Neuronal stem cell (in vitro differentiated cells): Measurements from ENCODE around the gene KCNJ12.
"Not testable (repeated sequence)": the region's sequence is repeated elsewhere in the genome, so short reads cannot be mapped to it uniquely, and the experiment has no call there.

ENCODE experiments used
- DNase-seq: peaks from one replicate; pipeline ENCODE4 v3.0.0-alpha.2; 2013; ENCODE audit warnings: low spot score
- H2AFZ ChIP-seq: one replicate; pipeline ENCODE4 v1.6.1; 2013; ENCODE audit warnings: mild to moderate bottlenecking, low read length, inconsistent platforms
- H2AK5ac ChIP-seq: 2 replicates; pipeline ENCODE4 v1.6.1; 2013; ENCODE audit warnings: low read depth, mild to moderate bottlenecking, inconsistent platforms, low read length, moderate library complexity, mixed read lengths
- H2BK120ac ChIP-seq: 2 replicates; pipeline ENCODE4 v1.6.1; 2013; ENCODE audit warnings: low read depth, mild to moderate bottlenecking, inconsistent platforms, low read length, moderate library complexity, mixed read lengths
- H2BK12ac ChIP-seq: one replicate; pipeline ENCODE4 v1.6.1; 2013; ENCODE audit warnings: low read length, inconsistent platforms
- H2BK15ac ChIP-seq: 2 replicates; pipeline ENCODE4 v1.6.1; 2013; ENCODE audit warnings: mild to moderate bottlenecking, low read length, inconsistent platforms, mixed read lengths
- H2BK5ac ChIP-seq: one replicate; pipeline ENCODE4 v1.6.1; 2013; ENCODE audit warnings: inconsistent platforms, mild to moderate bottlenecking, low read length, moderate library complexity
- H3K14ac ChIP-seq: one replicate; pipeline ENCODE4 v1.6.1; 2013; ENCODE audit warnings: low read length, inconsistent platforms
- H3K18ac ChIP-seq: 2 replicates; pipeline ENCODE4 v1.6.1; 2013; ENCODE audit warnings: low read length, inconsistent platforms
- H3K23ac ChIP-seq: 2 replicates; pipeline ENCODE4 v1.6.1; 2013; ENCODE audit warnings: low read depth, mild to moderate bottlenecking, mixed read lengths, low read length, inconsistent platforms; ENCODE audit not compliant: poor library complexity
- H3K27ac ChIP-seq: replicated peaks from 3 replicates; pipeline ENCODE4 v1.5.1; 2013; ENCODE audit warnings: low read length, inconsistent platforms
- H3K27me3 ChIP-seq, 3 experiments: 2 replicates each; pipeline ENCODE4 v1.6.1; 2013; ENCODE audit warnings: low read length in 3 of 3, mild to moderate bottlenecking in 2 of 3, inconsistent platforms in 1 of 3, low read depth in 1 of 3, mixed read lengths in 1 of 3, moderate library complexity in 1 of 3; ENCODE audit not compliant: control insufficient read depth in 3 of 3, insufficient read depth in 3 of 3
- H3K36me3 ChIP-seq, 2 donors: replicated peaks in 1 of 2; 2 replicates each; pipeline ENCODE4 v1.6.1; 2013; ENCODE audit warnings: low read length in 2 of 2; ENCODE audit not compliant: control insufficient read depth in 2 of 2, insufficient read depth in 2 of 2
- H3K4ac ChIP-seq: 2 replicates; pipeline ENCODE4 v1.6.1; 2013; ENCODE audit warnings: inconsistent platforms, mild to moderate bottlenecking, low read length, moderate library complexity
- H3K4me1 ChIP-seq, 2 donors: 1 replicate in 1 of 2; 2 replicates in 1 of 2; pipeline ENCODE4 v1.6.1; 2013; ENCODE audit warnings: low read length in 2 of 2, low read depth in 1 of 2; ENCODE audit not compliant: control insufficient read depth in 2 of 2, insufficient read depth in 1 of 2
- H3K4me2 ChIP-seq: one replicate; pipeline ENCODE4 v1.6.1; 2013; ENCODE audit warnings: mild to moderate bottlenecking, low read length, inconsistent platforms; ENCODE audit not compliant: insufficient read depth, poor library complexity, severe bottlenecking
- H3K4me3 ChIP-seq, 2 donors: 2 replicates each; pipeline ENCODE4 v1.5.1; 2013; ENCODE audit warnings: low read length in 2 of 2, mild to moderate bottlenecking in 2 of 2, inconsistent platforms in 1 of 2, moderate library complexity in 1 of 2
- H3K79me1 ChIP-seq: one replicate; pipeline ENCODE4 v1.6.1; 2013; ENCODE audit warnings: low read depth, mild to moderate bottlenecking, inconsistent platforms, low read length, moderate library complexity
- H3K9ac ChIP-seq: one replicate; pipeline ENCODE4 v1.6.1; 2013; ENCODE audit warnings: mild to moderate bottlenecking, low read depth, low read length, inconsistent platforms; ENCODE audit not compliant: poor library complexity
- H3K9me3 ChIP-seq, 2 donors: replicated peaks in 1 of 2; 2 replicates each; pipeline versions ENCODE3 to v1.6.1; 2013; ENCODE audit warnings: low read length in 2 of 2, mild to moderate bottlenecking in 2 of 2, inconsistent platforms in 1 of 2, low read depth in 1 of 2, mixed read lengths in 1 of 2, moderate library complexity in 1 of 2; ENCODE audit not compliant: control insufficient read depth in 2 of 2, insufficient read depth in 1 of 2
- H4K8ac ChIP-seq: one replicate; pipeline ENCODE4 v1.6.1; 2013; ENCODE audit warnings: low read depth, mild to moderate bottlenecking, inconsistent platforms, low read length, moderate library complexity
- H4K91ac ChIP-seq: one replicate; pipeline ENCODE4 v1.6.1; 2013; ENCODE audit warnings: low read length, low read depth, mild to moderate bottlenecking, inconsistent platforms; ENCODE audit not compliant: poor library complexity
- WGBS, 2 donors: extraction: QIAGEN DNeasy Blood & Tissue Kit; methylation state at CpG; one replicate each; pipeline ENCODE4 v1.1.7; 2013; ENCODE audit warnings: missing lambda C conversion rate in 2 of 2, mixed read lengths in 1 of 2; ENCODE audit not compliant: insufficient read length in 2 of 2, insufficient replicate concordance in 1 of 2; ENCODE audit errors: extremely low coverage in 2 of 2; 5-methylcytosine and 5-hydroxymethylcytosine counted together

The KCNJ12 gene

DNA sequence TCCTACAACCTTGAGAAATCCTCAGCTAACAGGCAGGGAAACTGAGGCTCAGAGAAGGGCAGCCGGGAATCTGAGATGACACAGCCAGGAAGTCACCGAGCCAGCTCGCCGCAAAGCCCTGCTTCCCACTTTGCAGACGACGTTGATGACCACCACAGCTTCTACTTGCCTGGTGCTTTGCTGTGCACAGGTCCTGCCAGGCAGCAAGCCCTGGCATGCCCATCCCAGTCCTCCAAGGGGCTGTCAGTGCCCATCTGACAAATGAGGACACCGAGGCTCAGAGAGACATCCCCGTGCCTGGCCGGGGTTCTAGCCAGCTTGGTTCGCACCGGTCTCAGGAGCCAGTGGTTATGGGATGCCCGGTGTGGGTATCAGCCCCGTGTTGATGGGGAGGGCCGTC lies 20.1 kb downstream of the KCNJ12 start:
- DNase-seq: no peak
- no CpG with 5 or more reads among the region's 14 CpGs for WGBS, 2 donors
- no peaks in the 10 kb centered on the region for H3K9me3 ChIP-seq
- no peak overlapping the region for H2AFZ ChIP-seq
- H2AK5ac ChIP-seq: peak overlapping the region; percentile 72
- no peak overlapping the region for H4K8ac ChIP-seq
- no peak overlapping the region for H2BK120ac ChIP-seq
- H3K79me1 ChIP-seq: no peaks in the 10 kb centered on the region
- no peaks in the 10 kb centered on the region for H3K27me3 ChIP-seq
- H3K36me3 ChIP-seq: no peaks in the 10 kb centered on the region
- H3K18ac ChIP-seq: peak overlapping the region; percentile 1
- H3K14ac ChIP-seq: peak overlapping the region; percentile 98
- H4K91ac ChIP-seq: no peak overlapping the region
- no peak overlapping the region for H3K4ac ChIP-seq
- peak overlapping the region; percentile 8 for H2BK12ac ChIP-seq
- no peak overlapping the region for H3K23ac ChIP-seq
- H2BK15ac ChIP-seq: peak overlapping the region; percentile 63
- peak overlapping the region; percentile 61 for H3K9ac ChIP-seq
- no peak overlapping the region for H3K4me2 ChIP-seq
- H3K27ac ChIP-seq: no peak overlapping the region
- H2BK5ac ChIP-seq: peak overlapping the region; percentile 71
- H3K4me1 ChIP-seq: peaks cover 21 to 24% of the 10 kb centered on the region in 2 donors
- H3K4me3 ChIP-seq: no peak overlapping the region

DNA sequence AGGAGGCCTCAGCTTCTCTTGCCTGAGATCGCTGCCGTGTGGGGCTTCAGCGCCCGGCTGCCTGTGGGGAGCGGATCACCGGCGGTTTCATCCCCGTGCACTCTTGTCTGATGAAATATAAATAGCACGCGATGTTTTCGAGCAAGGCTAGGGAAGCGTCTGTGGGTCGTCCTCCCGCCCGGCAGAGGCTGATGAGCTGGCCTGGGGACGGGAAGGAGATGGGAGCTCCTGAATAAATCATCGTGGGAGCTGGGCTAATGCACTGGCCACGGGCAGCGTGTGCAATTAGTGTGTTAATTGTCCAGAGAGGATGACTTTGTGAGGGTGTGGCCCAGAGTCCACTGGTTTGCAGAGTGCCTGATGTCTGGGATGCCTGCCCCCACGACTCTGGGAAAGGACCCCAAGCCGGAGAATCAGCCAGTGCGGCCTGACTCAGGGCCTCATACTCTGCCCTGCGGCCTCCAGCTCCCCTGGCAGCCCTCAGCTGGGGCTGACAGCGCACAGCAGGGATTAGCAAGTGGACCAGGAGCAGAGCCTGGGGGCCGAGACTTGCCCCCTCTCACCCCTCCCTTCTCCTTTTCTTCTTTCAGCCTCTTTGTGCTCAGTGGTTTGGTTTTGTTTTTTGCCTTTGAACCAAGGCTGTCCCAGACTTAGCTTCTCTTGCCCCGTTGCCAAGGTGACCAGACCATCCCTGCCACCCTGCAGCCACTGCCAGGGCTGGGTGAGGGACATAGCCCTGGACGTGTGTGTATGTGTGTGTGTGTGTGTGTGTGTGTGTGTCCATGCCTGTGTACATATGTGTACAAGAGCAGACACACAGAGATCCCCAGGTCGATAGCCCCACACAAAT lies 21.4 kb downstream of the KCNJ12 start:
- no peak overlapping the region for H4K8ac ChIP-seq
- peaks cover 19 to 23% of the 10 kb centered on the region in 2 donors for H3K4me1 ChIP-seq
- H2AFZ ChIP-seq: peak overlapping the region; percentile 44
- H3K14ac ChIP-seq: peak overlapping the region; percentile 50
- peak overlapping the region; percentile 40 for H2AK5ac ChIP-seq
- H2BK120ac ChIP-seq: no peak overlapping the region
- no peaks in the 10 kb centered on the region for H3K9me3 ChIP-seq
- peak overlapping the region; percentile 46 for H2BK15ac ChIP-seq
- peak overlapping the region; percentile 71 for H2BK5ac ChIP-seq
- DNase-seq: no peak
- no CpG with 5 or more reads among the region's 28 CpGs for WGBS, 2 donors
- H3K79me1 ChIP-seq: no peaks in the 10 kb centered on the region
- H3K18ac ChIP-seq: peak overlapping the region; percentile 68
- H3K27ac ChIP-seq: no peak overlapping the region
- H3K4me2 ChIP-seq: no peak overlapping the region
- H3K23ac ChIP-seq: peak overlapping the region; percentile 62
- H4K91ac ChIP-seq: no peak overlapping the region
- H2BK12ac ChIP-seq: no peak overlapping the region
- peak overlapping the region; percentile 17 for H3K4ac ChIP-seq
- H3K9ac ChIP-seq: peak overlapping the region; percentile 24
- no peaks in the 10 kb centered on the region for H3K36me3 ChIP-seq
- H3K4me3 ChIP-seq: no peak overlapping the region
- no peaks in the 10 kb centered on the region for H3K27me3 ChIP-seq

DNA sequence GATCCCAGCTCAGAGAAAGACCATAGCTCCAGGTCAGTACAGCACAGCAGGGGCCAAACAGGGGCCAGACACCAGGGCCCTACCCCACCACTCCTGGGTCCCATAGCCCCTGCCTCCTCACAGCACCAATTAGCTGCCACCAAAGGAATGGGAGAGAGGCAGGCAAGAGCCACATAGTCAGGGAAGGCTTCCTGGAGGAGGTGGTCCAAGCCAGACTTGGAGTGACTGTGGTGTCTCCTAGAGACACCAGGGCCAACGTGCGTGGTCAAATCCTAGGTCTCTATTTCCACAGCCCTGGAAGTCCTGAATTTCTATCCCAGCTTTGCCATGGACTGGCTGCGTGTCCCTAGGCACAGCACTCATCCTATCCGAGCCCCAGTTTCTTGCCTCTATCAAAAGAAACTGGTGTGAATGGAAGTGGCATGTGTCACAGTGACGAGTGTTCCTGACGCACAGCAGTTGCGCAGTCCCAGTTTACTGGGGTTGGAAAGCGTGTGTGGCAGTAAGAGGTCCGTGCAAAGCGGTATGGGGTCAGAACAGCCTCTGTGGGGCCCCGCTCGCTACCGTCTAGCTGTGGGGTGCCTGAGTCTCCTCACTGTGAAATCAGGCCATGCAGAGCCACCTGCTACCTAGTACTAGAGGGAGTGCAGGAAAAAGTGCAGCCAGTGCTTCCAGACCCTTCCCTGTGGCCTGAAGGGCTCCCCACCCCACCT lies 23.5 kb downstream of the KCNJ12 start:
- peak overlapping the region; percentile 55 for H3K18ac ChIP-seq
- H3K27me3 ChIP-seq: no peaks in the 10 kb centered on the region
- H2BK12ac ChIP-seq: no peak overlapping the region
- no peak overlapping the region for H4K91ac ChIP-seq
- H3K23ac ChIP-seq: no peak overlapping the region
- no peak overlapping the region for H2AFZ ChIP-seq
- no CpG with 5 or more reads among the region's 13 CpGs for WGBS, 2 donors
- H2AK5ac ChIP-seq: peak overlapping the region; percentile 43
- no peak overlapping the region for H2BK15ac ChIP-seq
- no peak overlapping the region for H3K4me2 ChIP-seq
- H3K9me3 ChIP-seq: no peaks in the 10 kb centered on the region
- H4K8ac ChIP-seq: no peak overlapping the region
- no peak overlapping the region for H3K27ac ChIP-seq
- H3K4me1 ChIP-seq: peaks cover 18 to 23% of the 10 kb centered on the region in 2 donors
- no peaks in the 10 kb centered on the region for H3K79me1 ChIP-seq
- no peak overlapping the region for H3K4ac ChIP-seq
- no peak overlapping the region for H3K4me3 ChIP-seq
- no peak overlapping the region for H2BK120ac ChIP-seq
- no peak for DNase-seq
- no peak overlapping the region for H3K9ac ChIP-seq
- H3K36me3 ChIP-seq: no peaks in the 10 kb centered on the region
- H3K14ac ChIP-seq: no peak overlapping the region
- no peak overlapping the region for H2BK5ac ChIP-seq

DNA sequence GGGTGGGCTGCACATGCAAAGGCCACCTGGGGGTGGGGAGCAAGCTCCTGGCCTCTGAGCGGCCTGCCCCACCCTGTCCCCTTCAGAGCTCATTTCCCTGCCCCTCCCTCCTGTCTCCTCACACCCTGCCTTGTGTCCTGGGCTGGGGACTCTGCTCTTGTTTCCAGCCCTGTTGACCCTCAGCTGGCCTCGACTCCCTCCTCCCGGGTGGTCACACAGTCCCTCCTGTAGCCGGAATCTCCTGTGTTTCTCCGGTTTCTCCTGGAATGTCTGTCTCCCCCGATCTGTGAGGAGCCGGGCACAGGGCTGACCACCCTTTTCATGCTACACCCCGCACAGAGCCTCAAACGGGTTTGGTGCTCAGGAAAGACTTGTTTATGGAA lies 24.0 kb downstream of the KCNJ12 start:
- not testable (repeated sequence) for H2BK120ac ChIP-seq, H3K27ac ChIP-seq, H2AK5ac ChIP-seq, DNase-seq, H2BK12ac ChIP-seq, H3K23ac ChIP-seq, H3K14ac ChIP-seq, H2AFZ ChIP-seq, H3K79me1 ChIP-seq, H3K4ac ChIP-seq, H3K9me3 ChIP-seq, H3K4me2 ChIP-seq, H2BK5ac ChIP-seq, H3K27me3 ChIP-seq, H3K36me3 ChIP-seq, H4K91ac ChIP-seq, H2BK15ac ChIP-seq, H4K8ac ChIP-seq, H3K9ac ChIP-seq, H3K4me3 ChIP-seq
- peak overlapping the region; percentile 55 for H3K18ac ChIP-seq
- peaks cover 18 to 23% of the 10 kb centered on the region in 2 donors for H3K4me1 ChIP-seq
- no CpG with 5 or more reads among the region's 9 CpGs for WGBS, 2 donors
